ENCODE data around the gene CALHM3.
"Not testable (repeated sequence)": the region's sequence is repeated elsewhere in the genome, so short reads cannot be mapped to it uniquely, and the experiment has no call there.

CALHM3 gene

GRCh38 chr10:103507235-103508191 lies 28.5 kb upstream of the CALHM3 start:
- Histone ChIP-seq H3K27ac (replicated peaks) (no peak overlapping the region), H3K27me3 (ENCODE audit: insufficient read depth, poor library complexity, severe bottlenecking) (no peaks in the 10 kb centered on the region), H3K4me3 (replicated peaks; ENCODE audit: insufficient read depth, low read length) (no peak overlapping the region)
- no peak for DNase-seq (ENCODE audit: low read depth in 1 of 2, low spot score in 1 of 2)
- TF ChIP-seq REST (IDR thresholded peaks at IDR 0.05; ENCODE audit: insufficient replicate concordance, low read depth) (no peak), SPI1 (IDR thresholded peaks at IDR 0.05; ENCODE audit: borderline replicate concordance, low read depth) (peak; percentile 41; the same call in 1 of the 2 replicates)

DNA sequence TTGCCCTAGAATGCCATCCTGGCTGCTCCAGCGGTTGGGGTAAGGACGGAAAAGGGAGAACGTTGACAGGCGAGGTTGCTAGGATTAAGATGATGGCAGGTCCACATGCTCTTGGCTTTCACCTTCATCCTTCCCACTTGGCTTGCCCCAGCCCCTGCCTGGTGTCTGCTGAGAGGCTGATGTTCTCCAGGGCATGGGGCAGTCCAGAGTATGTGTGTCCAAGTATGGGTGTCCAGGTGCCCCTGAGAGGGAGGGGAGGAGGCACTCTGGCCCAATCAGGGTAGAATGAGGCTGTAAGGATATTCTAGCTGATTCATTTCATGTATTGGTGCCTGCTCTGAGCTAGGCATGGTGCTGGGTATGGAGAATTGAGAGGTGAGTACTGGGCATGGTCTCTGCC lies 27.0 kb upstream of the CALHM3 start:
- no peak for DNase-seq (ENCODE audit: low read depth in 1 of 2, low spot score in 1 of 2)
- Histone ChIP-seq H3K27ac (replicated peaks) (no peak overlapping the region), H3K4me3 (replicated peaks; ENCODE audit: insufficient read depth, low read length) (no peak overlapping the region), H3K27me3 (ENCODE audit: insufficient read depth, poor library complexity, severe bottlenecking) (no peaks in the 10 kb centered on the region)
- TF ChIP-seq POLR2AphosphoS5 (IDR thresholded peaks at IDR 0.05; ENCODE audit: low read depth) (no peak), REST (IDR thresholded peaks at IDR 0.05; ENCODE audit: insufficient replicate concordance, low read depth) (no peak), GABPA (IDR thresholded peaks at IDR 0.05; ENCODE audit: low read depth) (no peak), SPI1 (IDR thresholded peaks at IDR 0.05; ENCODE audit: borderline replicate concordance, low read depth) (no peak), CTCF (IDR thresholded peaks at IDR 0.05; ENCODE audit: insufficient read depth, low read length) (no peak)

DNA sequence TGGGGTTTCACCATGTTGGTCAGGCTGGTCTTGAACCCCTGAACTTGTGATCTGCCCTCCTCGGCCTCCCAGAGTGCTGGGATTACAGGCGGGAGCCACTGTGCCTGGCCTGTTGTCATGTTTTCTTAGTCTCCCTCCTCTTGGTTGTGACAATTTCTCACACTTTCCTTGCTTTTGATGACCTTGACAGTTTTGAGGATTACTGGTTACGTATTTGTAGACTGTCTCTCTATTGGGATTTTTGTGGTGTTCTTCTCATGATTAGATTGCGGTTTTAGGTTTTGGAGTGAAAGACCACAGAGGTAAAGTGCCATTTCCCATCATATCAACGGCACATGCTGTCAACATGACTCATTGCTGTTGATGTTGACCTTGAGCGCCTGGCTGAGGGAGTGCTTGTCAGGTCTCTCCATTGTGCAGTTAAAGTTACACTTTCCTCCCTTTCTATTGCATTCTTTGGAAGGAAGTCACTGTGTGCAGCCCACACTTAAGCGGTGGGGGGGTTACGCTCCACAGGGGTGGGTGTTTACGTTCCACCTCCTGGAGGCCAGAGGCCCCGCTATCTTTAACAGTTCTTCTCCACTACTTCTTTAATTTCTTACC lies 25.2 kb upstream of the CALHM3 start:
- DNase-seq (ENCODE audit: low read depth in 1 of 2, low spot score in 1 of 2), result no peak
- TF ChIP-seq GABPA (IDR thresholded peaks at IDR 0.05; ENCODE audit: low read depth) (no peak), POLR2AphosphoS5 (IDR thresholded peaks at IDR 0.05; ENCODE audit: low read depth) (no peak), REST (IDR thresholded peaks at IDR 0.05; ENCODE audit: insufficient replicate concordance, low read depth) (no peak), CTCF (IDR thresholded peaks at IDR 0.05; ENCODE audit: insufficient read depth, low read length) (no peak), SPI1 (IDR thresholded peaks at IDR 0.05; ENCODE audit: borderline replicate concordance, low read depth) (no peak)

GRCh38 chr10:103503777-103504176 lies 24.7 kb upstream of the CALHM3 start:
- not testable (repeated sequence) for DNase-seq (ENCODE audit: low read depth in 1 of 2, low spot score in 1 of 2); H3K4me3 ChIP-seq (replicated peaks; ENCODE audit: insufficient read depth, low read length); H3K27me3 ChIP-seq (ENCODE audit: insufficient read depth, poor library complexity, severe bottlenecking); H3K27ac ChIP-seq (replicated peaks)

More for the DNA sequence above, 25.2 kb upstream of the CALHM3 start:
- Histone ChIP-seq H3K4me3 (replicated peaks; ENCODE audit: insufficient read depth, low read length) (no peak overlapping the region), H3K27me3 (ENCODE audit: insufficient read depth, poor library complexity, severe bottlenecking) (peaks cover 2% of the 10 kb centered on the region), H3K27ac (replicated peaks) (no peak overlapping the region)

Data from HL-60 (cell line).